Measurements from ENCODE around the gene SGCE.

- no peak for TF ChIP-seq CTCF (conservative IDR thresholded peaks at IDR 0.05; ENCODE audit: low read depth, low read length)
- no peak for TF ChIP-seq EZH2 (IDR thresholded peaks at IDR 0.05; ENCODE audit: borderline replicate concordance, low read depth, low read length, poor library complexity, severe bottlenecking)
Measured at GRCh38 chr7:94643771-94644545, 12.0 kb downstream of the SGCE start.

Data from A673 (cell line).